GM12878 (cell line): ENCODE data around the gene IRF8.

Source experiments
- DPF2 ChIP-seq: fragments of 450-650 bp; IDR thresholded peaks from 2 replicates; pipeline ENCODE4 v1.6.1; 2017; ENCODE audit warnings: mild to moderate bottlenecking
- MTA3 ChIP-seq: IDR thresholded peaks from 2 replicates; pipeline ENCODE4 v1.6.1; 2012; ENCODE audit warnings: low read length, inconsistent platforms, borderline replicate concordance
- NFYA ChIP-seq: IDR thresholded peaks from 2 replicates; pipeline ENCODE4 v1.6.1; 2011; ENCODE audit warnings: low read depth, mild to moderate bottlenecking, low read length, improper control_type of control experiment, borderline replicate concordance
- TCF12 ChIP-seq: IDR thresholded peaks from 2 replicates; pipeline ENCODE4 v1.6.1; 2011; ENCODE audit warnings: low read depth, mild to moderate bottlenecking, low read length
- TCF7 ChIP-seq: IDR thresholded peaks from 2 replicates; pipeline ENCODE4 v1.6.1; 2014; ENCODE audit warnings: antibody characterized with exemption, borderline replicate concordance
- TF ChIP-seq, protein P1 (sequence below): fragments of 450-650 bp; IDR thresholded peaks from 2 replicates; pipeline ENCODE4 v1.6.1; 2016; ENCODE audit warnings: mild to moderate bottlenecking

- TF ChIP-seq DPF2 (no peak), TCF7 (no peak), NFYA (no peak), TCF12 (no peak), MTA3 (no peak)
- TF ChIP-seq, protein P1, sequence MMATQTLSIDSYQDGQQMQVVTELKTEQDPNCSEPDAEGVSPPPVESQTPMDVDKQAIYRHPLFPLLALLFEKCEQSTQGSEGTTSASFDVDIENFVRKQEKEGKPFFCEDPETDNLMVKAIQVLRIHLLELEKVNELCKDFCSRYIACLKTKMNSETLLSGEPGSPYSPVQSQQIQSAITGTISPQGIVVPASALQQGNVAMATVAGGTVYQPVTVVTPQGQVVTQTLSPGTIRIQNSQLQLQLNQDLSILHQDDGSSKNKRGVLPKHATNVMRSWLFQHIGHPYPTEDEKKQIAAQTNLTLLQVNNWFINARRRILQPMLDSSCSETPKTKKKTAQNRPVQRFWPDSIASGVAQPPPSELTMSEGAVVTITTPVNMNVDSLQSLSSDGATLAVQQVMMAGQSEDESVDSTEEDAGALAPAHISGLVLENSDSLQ = no peak
Measured at GRCh38 chr16:85926370-85926769, 27.4 kb downstream of the IRF8 start.
